ENCODE measurements around the gene CDC42BPG.
A peak's percentile ranks its signal among the peaks of the same experiment; 100 is the strongest.
"Not testable (repeated sequence)": the region's sequence is repeated elsewhere in the genome, so short reads cannot be mapped to it uniquely, and the experiment has no call there.

Gene CDC42BPG

GRCh38 chr11:64848214-64848825 lies 3.9 kb upstream of the CDC42BPG start:
- DNase-seq = no peak

GRCh38 chr11:64846998-64847666 lies 2.7 kb upstream of the CDC42BPG start:
- peak; percentile 96 to 97 for DNase-seq

- DNase-seq = not testable (repeated sequence)
Measured at GRCh38 chr11:64845776-64846129, 1.3 kb upstream of the CDC42BPG start.

GRCh38 chr11:64845129-64845775 lies 799 bp upstream of the CDC42BPG start:
- DNase-seq = no peak

GRCh38 chr11:64843686-64844329 lies 645 bp downstream of the CDC42BPG start:
- DNase-seq = no peak

- DNase-seq = no peak
Measured at GRCh38 chr11:64842851-64843685, 1.4 kb downstream of the CDC42BPG start.

- DNase-seq = no peak
Measured at GRCh38 chr11:64842366-64842759, 2.1 kb downstream of the CDC42BPG start.

- no peak for DNase-seq
Measured at GRCh38 chr11:64841592-64842365, 2.7 kb downstream of the CDC42BPG start.

GRCh38 chr11:64839887-64840782 lies 4.3 kb downstream of the CDC42BPG start:
- no peak for DNase-seq

- no peak for DNase-seq
Measured at GRCh38 chr11:64839335-64839734, 5.1 kb downstream of the CDC42BPG start.

GRCh38 chr11:64838600-64839334 lies 5.7 kb downstream of the CDC42BPG start:
- DNase-seq = no peak

GRCh38 chr11:64837887-64838351 lies 6.5 kb downstream of the CDC42BPG start:
- no peak for DNase-seq

GRCh38 chr11:64836448-64837072 lies 7.9 kb downstream of the CDC42BPG start:
- no peak for DNase-seq

GRCh38 chr11:64835616-64836447 lies 8.6 kb downstream of the CDC42BPG start:
- no peak for DNase-seq

GRCh38 chr11:64834723-64835615 lies 9.5 kb downstream of the CDC42BPG start:
- DNase-seq = no peak

- DNase-seq = no peak
Measured at GRCh38 chr11:64834031-64834722, 10.3 kb downstream of the CDC42BPG start.

- DNase-seq = no peak
Measured at GRCh38 chr11:64833509-64833908, 10.9 kb downstream of the CDC42BPG start.

All from activated CD4-positive, alpha-beta T cell treated with anti-CD3 and anti-CD28 coated beads, Interleukin-2, amount 50 U/mL, for 48 hours (primary cell).